HG02623 (cell line): ENCODE results near the gene ATXN1.
A peak's percentile ranks its signal among the peaks of the same experiment; 100 is the strongest.

Source experiments
- ATAC-seq: cut with Tn5 transposase; IDR thresholded peaks from one replicate; pipeline ENCODE4 v1.9.1; 2021; ENCODE audit warnings: moderate library complexity; ENCODE audit not compliant: unreplicated experiment

The ATXN1 gene

DNA sequence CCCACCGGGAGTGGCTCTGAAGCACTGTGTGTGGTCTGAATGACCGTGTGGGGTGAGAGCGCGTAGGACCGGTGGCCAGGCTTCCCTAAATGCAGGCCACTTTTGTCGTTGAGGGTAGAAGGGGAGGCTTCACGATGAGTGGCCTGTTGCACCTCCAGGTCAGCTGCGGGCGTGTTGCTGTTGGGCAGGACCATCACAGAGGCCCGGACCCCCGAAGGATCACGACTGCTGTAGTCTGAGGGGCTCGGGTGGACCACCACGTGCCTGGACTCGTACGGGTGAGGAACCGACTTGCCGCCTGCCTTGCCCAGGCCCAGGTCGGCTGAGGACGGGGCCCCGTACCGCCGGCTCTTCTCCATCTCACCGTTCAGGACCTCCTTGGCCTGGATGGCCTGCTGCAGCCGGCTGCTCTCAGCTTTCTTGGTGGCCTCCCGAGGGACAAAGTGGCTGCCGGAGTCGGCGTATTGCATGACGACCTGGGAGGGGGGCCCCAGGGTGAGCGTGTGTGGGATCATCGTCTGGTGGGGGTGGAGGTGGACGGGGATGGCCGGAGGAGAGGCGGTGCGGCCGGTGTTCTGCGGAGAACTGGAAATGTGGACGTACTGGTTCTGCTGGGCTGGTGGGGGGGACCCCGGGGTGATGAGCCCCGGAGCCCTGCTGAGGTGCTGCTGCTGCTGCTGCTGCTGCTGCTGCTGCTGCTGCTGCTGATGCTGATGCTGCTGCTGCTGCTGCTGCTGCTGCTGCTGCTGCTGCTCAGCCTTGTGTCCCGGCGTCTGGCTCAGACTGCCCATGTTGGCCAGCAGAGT, 434.1 kb downstream of the ATXN1 start:
- ATAC-seq = no peak

DNA sequence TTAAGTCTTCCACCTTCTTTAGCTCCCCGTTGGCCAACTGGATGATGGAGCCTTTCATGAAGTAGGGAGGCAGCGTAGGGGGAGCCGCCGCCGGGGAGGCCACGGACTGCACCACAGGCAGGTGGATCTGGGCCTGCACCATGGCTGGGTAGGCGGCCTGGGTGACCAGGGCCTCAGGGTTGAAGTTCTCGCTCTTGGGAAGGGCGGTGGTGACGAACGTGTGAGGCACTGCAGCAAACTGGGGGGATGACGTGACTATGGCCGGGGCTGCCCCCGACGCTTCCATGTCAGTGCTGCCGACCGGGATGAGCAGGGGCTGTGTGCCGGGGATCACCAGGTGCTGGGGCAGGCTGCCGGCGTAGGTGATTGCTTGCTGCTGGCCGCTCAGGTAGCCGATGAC, 434.7 kb downstream of the ATXN1 start:
- ATAC-seq = no peak

DNA sequence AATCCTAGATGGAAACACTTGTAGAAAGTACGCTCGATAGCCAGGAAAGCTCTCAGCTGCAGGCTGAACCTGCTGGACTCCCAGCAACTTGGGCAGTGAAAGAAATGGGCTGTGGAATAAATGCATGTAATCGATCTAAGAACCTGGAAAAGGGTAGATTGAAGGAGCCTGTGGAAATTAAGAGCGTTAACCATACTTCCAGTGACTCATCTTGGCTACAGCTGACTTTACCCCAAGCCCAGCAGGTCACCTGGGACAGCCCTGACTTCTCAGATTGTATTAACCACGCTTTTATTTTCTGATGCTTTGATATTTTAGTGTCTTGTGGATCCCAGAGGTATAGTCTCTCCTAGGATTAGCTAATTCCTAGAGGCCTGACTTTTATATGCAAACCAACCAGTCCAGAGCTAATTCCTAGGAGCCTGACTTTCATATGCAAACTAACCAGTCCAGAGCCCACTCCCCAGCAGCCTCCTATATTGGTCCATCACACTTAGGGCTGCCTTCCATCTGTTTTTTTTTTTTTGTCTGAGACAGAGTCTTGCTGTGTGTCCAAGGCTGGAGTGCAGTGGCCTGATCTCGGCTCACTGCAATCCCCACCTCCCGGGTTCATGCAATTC, 436.5 kb downstream of the ATXN1 start:
- ATAC-seq = no peak

DNA sequence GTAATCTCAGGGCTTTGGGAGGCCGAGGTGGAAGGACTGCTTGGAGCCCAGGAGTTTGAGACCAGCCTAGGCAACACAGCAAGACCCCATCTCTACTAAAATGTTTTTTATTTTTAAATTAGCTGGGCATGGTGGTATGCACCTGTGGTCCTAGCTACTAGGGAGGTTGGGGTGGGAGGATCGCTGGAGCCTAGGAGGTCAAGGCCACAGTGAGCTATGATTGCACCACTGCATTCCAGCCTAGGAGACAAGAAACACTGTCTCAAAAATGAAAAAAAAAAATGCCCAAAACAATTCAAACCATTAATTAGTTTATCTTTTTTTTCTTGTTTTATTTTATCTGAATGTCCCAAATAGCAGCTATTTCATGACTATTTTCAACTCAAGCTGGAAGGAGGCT, 437.1 kb downstream of the ATXN1 start:
- ATAC-seq = no peak

DNA sequence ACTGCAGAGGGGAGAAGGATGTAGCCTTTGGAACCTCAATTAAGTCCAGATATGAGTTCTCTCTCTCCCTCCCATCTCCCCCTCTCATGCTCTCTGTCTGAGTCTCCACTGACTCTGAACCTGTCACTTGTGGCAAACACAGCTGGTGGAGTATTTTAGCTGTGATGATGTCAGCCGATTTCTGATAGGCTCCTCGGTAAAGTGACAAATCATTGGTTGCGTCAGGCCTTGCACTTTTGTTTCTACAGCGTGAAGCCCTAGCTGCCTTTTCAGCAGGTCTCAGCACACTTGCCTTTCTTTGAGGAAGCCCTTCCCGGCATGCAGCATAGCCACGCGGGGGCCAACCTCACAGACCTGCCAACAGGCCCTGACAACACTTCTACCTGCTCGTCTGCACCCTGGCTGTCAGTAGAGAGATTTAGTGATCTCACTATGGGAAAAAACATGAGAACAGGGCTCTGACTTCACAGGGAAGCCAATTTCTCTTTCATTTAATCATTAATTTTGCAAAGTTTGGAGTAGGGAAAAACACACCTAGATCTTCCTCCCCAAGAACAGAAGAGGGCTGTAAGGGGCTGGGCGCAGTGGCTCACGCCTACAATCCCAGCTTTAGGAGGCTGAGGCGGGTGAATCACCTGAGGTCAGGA, 438.5 kb downstream of the ATXN1 start:
- ATAC-seq = peak; percentile 85

DNA sequence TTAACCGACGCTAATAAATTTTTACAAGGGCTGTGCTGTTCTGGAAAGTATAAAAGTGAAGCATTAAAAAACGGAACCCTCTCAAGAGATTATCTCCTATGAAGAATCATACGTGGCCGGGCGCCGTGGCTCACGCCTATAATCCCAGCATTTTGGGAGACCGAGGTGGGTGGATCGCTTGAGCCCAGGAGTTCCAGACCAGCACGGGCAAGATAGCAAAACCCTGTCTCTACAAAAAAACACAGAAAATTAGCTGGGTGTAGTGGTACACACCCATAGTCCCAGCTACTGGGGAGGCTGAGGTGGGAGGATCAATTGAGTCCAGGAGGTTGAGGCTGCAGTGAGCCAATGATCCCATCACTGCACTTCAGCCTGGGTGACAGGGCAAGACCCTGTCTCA, 439.4 kb downstream of the ATXN1 start:
- ATAC-seq = no peak

DNA sequence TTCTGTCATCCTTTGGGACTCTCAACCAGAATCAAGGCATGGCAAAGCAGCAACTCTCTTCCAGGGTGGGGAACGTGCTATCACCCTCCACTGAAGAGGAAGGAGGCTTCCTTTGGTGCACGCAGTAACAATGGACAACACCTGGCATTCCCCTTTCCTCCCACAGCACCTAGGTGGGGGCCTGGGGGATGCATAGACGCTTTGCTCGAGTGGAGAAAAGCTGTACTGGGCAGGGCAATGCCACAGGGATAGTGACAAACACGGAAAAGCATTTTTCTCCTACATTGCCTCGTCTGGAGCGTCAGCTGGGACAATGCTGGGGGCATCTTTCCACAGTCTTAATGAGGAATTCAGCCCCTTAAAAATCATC, 439.9 kb downstream of the ATXN1 start:
- no peak for ATAC-seq

DNA sequence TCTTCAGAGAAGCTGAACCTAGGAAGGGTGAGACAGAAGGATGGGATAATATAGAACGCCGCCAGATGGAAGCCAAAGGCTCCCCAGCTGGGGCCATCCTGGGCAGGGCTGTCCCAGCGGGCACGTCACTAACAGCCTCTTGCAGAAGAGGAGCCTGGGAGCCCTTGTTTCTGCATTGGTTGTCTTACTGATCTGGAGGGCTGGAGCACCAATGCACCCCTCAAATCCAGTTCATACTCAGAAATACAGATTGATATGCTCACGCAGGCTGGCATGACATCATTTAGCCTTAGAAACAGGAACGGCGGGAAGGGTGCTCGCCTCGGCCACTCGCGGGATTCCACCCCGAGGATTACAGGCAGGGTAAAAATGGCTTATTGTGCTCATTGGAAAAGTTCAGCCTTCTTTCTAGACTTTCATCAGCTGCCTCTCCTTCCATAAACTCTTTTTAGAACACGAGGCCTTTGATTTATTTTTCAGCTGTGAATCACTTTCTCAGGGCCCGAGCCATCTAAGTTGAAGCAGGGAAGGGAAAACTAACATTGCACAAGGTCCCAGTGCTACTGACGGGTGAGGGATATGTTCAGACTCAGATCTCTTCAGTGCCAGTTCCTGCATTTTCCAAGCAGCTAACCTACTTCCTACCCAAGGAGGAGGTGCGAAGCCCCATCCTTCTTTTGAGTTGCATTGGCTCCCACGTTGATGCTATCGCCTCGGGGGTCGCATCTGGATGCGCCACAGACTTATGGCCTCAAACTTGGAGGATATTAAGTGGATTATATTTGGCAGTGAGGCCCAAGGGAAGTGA, 440.5 kb downstream of the ATXN1 start:
- no peak for ATAC-seq

DNA sequence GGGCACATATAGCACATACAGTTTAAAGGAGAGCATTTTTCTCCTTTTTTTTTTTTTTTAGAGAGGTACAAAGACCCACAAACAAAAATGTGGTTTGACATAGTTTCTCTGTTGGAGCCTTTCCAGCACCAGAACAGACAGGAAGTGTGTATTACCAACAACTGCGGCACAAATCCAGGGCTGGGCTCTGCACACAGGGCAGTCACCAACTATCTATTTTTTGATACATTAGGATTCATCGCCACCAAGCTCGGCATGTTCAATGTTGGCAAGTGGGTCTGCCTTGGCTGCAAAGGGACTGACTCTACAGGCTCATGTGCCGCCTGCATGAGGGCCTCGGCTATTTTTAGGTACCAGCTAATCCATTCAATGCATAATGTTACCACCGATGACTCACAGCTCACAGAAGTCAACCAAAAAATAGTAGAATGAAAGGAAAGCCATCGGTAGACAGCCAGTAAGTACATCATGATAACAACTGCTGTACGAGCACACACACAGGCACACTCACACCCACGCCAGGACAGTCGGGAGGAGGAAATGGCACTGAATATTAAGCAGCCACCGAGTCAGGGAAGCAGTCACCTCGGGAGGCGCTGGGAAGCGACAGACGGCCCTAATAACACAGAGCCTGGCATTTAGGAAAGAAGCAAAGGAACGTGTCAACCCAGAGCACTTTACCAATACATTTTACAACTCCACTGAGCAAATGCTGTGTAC, 441.3 kb downstream of the ATXN1 start:
- ATAC-seq = peak; percentile 53

DNA sequence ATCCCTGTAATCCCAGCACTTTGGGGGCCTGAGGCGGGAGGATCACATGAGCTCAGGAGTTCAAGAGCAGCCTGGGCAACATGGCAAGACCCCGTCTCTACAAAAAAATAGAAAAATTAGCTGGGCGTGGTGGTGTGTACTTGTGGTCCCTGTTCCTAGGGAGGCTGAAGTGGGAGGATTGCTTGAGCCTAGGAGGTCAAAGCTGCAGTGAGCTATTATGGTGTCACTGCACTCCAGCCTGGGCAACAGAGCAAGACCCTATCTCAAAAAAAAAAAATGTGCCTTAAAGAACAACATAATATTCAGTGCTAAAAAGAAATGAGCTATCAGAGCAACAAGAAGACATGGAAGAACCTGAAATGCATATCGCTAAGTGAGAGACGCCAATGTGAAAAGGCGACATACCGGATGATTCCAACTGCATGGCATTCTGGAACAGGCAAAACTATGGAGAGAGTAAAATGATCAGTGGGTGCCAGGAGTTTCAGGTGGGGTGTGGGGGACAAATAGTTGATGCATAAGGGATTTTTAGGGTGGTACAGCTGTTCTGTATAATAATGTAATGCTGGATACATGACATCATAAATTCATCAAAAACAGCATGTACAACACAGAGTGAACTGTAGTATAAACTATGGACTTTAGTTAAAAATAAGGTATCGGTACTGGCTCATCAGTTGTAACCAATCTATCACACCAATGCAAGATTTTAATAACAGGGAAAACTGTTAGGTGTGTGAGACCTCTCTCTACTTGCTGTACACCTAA, 442.1 kb downstream of the ATXN1 start:
- no peak for ATAC-seq

DNA sequence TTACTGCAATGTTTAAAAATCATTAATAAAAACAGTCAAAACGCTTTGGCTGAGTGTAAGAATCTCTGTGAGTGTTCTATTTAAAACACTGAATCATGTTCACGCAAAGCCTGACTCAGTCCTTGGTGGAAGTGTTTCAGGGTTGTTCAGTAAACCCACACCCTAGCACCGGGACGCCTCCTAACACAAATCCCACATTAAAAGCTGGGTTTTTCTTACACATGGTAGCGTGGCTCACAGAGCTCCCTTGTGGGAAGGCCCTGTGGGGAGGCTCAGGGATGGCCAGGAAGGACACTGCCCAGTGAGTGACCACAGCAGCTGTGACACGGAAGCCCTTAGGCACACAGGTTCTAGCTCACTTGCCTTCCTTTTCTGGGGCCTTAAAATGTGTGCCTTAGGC, 442.7 kb downstream of the ATXN1 start:
- ATAC-seq = no peak

DNA sequence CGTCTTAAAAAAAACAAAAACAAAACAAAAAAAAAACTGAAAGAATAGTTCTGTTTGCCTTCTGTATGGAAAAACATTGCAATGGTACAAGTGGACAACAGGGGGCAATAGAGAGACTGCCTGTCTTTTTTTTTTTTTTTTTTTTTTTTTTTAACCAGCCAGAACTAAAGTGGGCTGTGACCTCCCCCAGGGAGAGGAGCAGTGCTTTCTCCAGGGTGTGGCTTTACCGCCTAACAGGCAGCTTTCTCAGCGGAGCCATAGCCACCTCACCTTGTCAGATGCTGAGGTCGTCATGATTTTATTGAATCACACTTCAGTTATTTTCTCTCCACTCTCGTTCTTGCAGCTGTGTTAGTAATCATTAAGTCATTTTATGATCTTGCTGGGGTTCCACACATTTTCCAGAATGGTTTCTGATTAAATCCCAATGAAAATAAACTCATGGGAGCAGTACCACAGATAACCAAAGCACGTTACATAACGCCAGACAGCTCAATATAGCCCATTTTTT, 444.5 kb downstream of the ATXN1 start:
- ATAC-seq = no peak

DNA sequence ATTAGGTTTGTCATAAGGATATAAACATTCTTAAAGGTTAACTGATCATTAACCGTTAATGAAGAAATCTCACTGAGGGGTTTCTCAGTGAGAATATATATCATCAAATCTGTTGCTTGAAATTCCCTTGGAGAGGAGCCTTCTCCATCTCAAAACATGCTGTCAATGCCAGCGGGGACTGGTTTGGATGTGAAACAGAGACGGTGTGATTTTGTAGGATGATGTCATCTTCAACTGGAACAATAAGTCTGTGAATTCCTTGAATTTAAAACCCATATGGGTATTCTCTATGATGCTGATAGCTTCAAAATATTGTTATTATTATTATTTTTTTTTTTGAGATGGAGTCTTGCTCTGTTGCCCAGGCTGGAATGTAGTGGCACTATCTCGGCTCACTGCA, 447.0 kb downstream of the ATXN1 start:
- ATAC-seq = no peak

DNA sequence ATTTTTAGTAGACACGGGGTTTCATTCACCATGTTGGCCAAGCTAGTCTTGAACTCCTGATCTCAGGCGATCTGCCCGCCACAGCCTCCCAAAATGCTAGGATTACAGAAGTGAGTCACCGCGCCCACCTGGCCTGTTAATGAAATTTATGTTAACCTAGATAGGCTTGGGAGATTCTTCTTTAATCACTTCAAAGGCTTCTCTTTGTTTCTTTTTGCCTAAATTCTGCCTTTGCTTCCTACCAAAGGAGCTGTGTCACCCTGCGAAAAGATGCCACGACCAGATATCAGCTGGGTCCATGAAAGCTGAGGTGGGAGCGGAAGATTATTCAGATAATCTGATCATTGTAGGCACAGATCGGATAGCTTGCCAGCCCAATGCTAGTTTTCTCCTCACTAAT, 447.5 kb downstream of the ATXN1 start:
- ATAC-seq = no peak

DNA sequence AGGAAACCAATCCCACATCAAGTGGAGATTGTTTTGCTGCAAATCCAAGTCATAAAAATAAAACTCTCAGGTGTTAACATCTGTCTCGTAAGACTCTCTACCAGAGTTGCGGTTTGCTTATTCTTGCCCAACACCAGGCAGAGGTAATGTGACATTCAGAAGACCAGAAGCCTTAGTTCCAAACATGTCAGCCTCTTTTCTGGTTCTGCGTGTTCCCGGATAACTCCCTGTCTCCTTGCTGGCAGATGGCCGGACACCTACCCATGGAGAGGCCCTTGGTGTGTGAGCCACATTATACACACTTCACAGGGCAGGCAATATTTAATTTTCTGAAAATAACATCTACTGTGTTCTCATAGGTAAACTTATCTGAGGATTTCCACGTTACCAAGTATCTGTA, 449.5 kb downstream of the ATXN1 start:
- ATAC-seq = no peak

DNA sequence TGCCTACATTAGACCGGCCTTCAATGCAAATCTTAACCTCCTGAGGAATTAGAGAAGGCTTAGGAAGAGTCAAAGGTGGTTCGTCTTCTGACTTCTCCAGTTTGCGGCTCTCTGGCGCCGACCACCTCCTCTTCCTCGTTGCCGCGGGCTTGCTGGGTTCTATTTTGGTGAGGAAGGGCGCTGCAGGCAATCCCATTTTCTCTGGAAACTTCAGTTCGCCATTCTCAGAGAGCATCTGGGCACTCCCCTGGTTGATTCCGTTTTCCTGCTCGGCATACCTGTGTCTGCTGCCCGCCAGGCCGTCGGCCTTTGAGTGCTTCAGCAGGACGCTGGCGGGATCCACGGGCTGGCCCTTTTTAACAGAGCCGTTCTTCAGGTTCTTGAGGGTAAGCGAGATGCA, 454.9 kb downstream of the ATXN1 start:
- no peak for ATAC-seq

DNA sequence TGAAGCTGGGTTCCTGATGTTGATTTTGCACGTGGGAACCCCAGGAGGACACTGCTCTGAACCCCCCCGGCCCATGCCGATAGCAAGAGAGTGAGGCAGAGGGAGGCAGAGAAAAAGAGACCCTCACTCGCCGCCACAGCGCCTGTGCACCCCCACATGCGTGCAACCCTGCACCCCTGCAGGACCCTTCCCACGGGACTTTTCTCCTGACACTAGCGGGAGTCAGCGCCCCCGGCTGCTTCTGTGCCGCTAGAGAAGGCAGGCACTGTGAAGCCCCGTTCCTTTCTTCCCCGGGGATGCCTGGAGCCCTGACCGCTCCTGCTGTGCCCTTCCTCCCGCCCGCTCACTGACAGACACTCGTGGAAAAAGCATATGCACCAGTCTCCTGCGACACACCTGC, 455.5 kb downstream of the ATXN1 start:
- ATAC-seq = peak; percentile 18

DNA sequence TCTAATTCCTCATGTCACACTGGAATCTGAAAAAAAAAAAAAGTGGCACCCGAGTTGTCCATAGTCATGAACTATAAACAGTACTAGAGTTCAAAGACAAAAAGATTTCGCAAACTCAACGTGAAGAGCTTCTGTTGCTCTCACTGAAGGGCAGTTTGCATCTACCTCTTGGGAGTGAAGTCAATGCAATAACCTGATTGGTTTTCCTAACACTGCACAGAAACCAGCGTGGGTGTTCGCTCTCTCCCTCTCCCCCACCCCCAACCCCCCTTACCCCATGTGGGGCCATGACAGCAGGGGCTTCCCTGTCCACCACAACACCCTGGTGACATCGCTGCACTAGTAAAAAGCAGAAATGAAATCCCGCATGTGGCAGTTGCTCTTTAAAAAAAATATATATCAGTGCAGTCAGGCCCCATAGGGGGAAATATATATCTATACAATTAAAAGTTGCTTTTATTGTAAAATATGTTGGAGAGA, 456.0 kb downstream of the ATXN1 start:
- peak; percentile 85 for ATAC-seq

DNA sequence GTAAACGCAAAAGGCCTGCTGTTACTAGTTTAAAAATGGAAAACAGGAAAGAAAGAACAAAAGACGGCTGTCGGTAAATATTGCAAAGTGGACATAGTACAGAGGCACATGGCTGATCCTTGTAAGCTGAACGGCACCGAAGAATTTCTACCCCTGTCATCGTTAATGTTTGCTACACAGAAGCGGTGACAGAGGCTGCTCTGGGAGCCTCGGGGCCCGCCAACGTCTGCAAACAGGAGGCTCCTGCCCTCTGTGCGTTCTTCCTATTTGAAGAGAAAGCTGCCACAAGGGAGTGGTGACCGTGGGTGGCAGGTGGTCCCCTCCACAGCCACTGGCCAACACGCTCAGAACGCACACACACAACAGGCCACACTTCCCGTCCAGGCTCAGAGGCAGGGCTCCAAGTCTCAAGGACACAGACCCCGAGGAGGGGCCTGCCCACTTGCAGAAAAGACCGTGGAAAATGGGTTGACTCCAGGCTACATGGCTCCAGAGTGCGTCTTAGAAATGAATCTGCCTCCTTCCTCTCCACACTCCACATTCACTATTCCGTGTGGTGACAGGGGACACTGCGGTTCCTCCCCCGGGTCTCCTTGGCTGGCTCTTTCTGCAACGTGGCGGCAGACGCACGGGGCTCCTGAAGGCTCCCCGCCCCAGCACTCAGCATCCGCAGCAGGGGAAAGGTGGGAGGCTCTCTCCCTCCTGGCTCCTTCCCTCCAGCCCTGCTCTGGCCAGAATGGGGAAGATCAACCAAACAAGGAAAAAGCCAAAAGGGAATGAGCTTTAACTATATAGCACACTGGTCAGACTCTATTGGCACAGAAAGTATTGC, 458.3 kb downstream of the ATXN1 start:
- no peak for ATAC-seq
